CD14-positive monocyte (primary cell): Measurements from ENCODE around the gene JPT1. TPM values are rescaled to one million over a fixed set of nuclear protein-coding genes. Genes with fewer than 3 reads are reported as not detected.

Source experiments
- DNase-seq, 3 donors: peaks; one replicate each; pipeline ENCODE4 v3.0.0-alpha.2; 2011 to 2022
- H2AFZ ChIP-seq: 2 replicates; pipeline ENCODE4 v1.6.0; 2012; ENCODE audit warnings: mild to moderate bottlenecking, low read depth, low read length, inconsistent platforms; ENCODE audit not compliant: insufficient read depth, poor library complexity, severe bottlenecking
- H3K27ac ChIP-seq, 2 donors: 1 replicate in 1 of 2; 2 replicates in 1 of 2; pipeline ENCODE4 v1.5.1; 2012 to 2013; ENCODE audit warnings: low read length in 2 of 2, control low read depth in 1 of 2, inconsistent platforms in 1 of 2, low read depth in 1 of 2, mild to moderate bottlenecking in 1 of 2
- H3K27me3 ChIP-seq, 2 donors: one replicate each; pipeline versions ENCODE4 v1.6.0 to v1.6.1; 2011 to 2013; ENCODE audit warnings: low read length in 2 of 2; ENCODE audit not compliant: control insufficient read depth in 2 of 2, insufficient read depth in 2 of 2
- H3K36me3 ChIP-seq, 2 donors: replicated peaks in 1 of 2; 1 replicate in 1 of 2; 2 replicates in 1 of 2; pipeline versions ENCODE4 v1.5.1 to v1.6.1; 2012 to 2013; ENCODE audit warnings: low read length in 2 of 2, control low read depth in 1 of 2, inconsistent platforms in 1 of 2, mild to moderate bottlenecking in 1 of 2; ENCODE audit not compliant: insufficient read depth in 2 of 2, control insufficient read depth in 1 of 2
- H3K4me1 ChIP-seq, 2 donors: 1 replicate in 1 of 2; 2 replicates in 1 of 2; pipeline versions ENCODE4 v1.5.1 to v1.6.1; 2012 to 2013; ENCODE audit warnings: low read length in 2 of 2, control low read depth in 1 of 2, inconsistent platforms in 1 of 2, mild to moderate bottlenecking in 1 of 2, moderate library complexity in 1 of 2; ENCODE audit not compliant: insufficient read depth in 2 of 2, control insufficient read depth in 1 of 2
- H3K4me2 ChIP-seq: replicated peaks from 2 replicates; pipeline ENCODE3; 2012; ENCODE audit warnings: low read length, moderate library complexity, mild to moderate bottlenecking; ENCODE audit not compliant: poor library complexity, severe bottlenecking; ENCODE audit errors: extremely low read depth
- H3K4me3 ChIP-seq, 3 experiments: fragments of 200-600 bp in 1 of 3; sonication (generic) in 1 of 3; replicated peaks in 1 of 3; 1 replicate in 2 of 3; 2 replicates in 1 of 3; pipeline ENCODE4 v1.5.1; 2011 to 2013; ENCODE audit warnings: low read length in 3 of 3, mild to moderate bottlenecking in 3 of 3, control low read depth in 2 of 3, low read depth in 2 of 3, inconsistent platforms in 1 of 3, moderate library complexity in 1 of 3
- H3K79me2 ChIP-seq: 2 replicates; pipeline ENCODE4 v1.6.0; 2012; ENCODE audit warnings: mild to moderate bottlenecking, control low read depth, inconsistent platforms, low read length, moderate library complexity; ENCODE audit not compliant: insufficient read depth
- H3K9ac ChIP-seq: 2 replicates; pipeline ENCODE4 v1.6.0; 2017; ENCODE audit warnings: low read length, mild to moderate bottlenecking; ENCODE audit not compliant: insufficient read depth, poor library complexity, severe bottlenecking
- H3K9me3 ChIP-seq, 2 donors: replicated peaks in 1 of 2; 1 replicate in 1 of 2; 2 replicates in 1 of 2; pipeline versions ENCODE4 v1.5.1 to v1.6.1; 2012 to 2013; ENCODE audit warnings: low read length in 2 of 2, control low read depth in 1 of 2; ENCODE audit not compliant: control insufficient read depth in 1 of 2, insufficient read depth in 1 of 2
- H4K20me1 ChIP-seq: 2 replicates; pipeline ENCODE4 v1.6.0; 2012; ENCODE audit warnings: mild to moderate bottlenecking, low read length, control low read depth, moderate library complexity; ENCODE audit not compliant: insufficient read depth
- H3K27ac Mint-ChIP-seq, 7 donors: one replicate each; pipeline ENCODE4 v1.8.0; 2020; ENCODE audit warnings: mild to moderate bottlenecking in 7 of 7, mixed read lengths in 7 of 7, moderate library complexity in 6 of 7, inconsistent platforms in 2 of 7
- H3K27me3 Mint-ChIP-seq, 3 donors: one replicate each; pipeline ENCODE4 v1.8.0; 2021 to 2022; ENCODE audit warnings: low read depth in 3 of 3, mild to moderate bottlenecking in 3 of 3, mixed read lengths in 3 of 3, moderate library complexity in 3 of 3, inconsistent platforms in 1 of 3
- H3K36me3 Mint-ChIP-seq, 2 donors: one replicate each; pipeline ENCODE4 v1.8.0; 2020; ENCODE audit warnings: mixed read lengths in 2 of 2, inconsistent platforms in 1 of 2, mild to moderate bottlenecking in 1 of 2
- H3K4me1 Mint-ChIP-seq: one replicate; pipeline ENCODE4 v1.8.0; 2020; ENCODE audit warnings: mild to moderate bottlenecking, mixed read lengths
- H3K4me3 Mint-ChIP-seq, 2 donors: one replicate each; pipeline ENCODE4 v1.8.0; 2020; ENCODE audit warnings: mild to moderate bottlenecking in 2 of 2, mixed read lengths in 2 of 2, moderate library complexity in 1 of 2
- H3K9me3 Mint-ChIP-seq, 7 donors: one replicate each; pipeline ENCODE4 v1.8.0; 2020 to 2022; ENCODE audit warnings: mixed read lengths in 7 of 7, mild to moderate bottlenecking in 6 of 7, moderate library complexity in 6 of 7, inconsistent platforms in 2 of 7
- WGBS: methylation state at CpG from one replicate; pipeline ENCODE4 v1.1.5; 2013; ENCODE audit warnings: missing lambda C conversion rate; ENCODE audit not compliant: insufficient coverage; 5-methylcytosine and 5-hydroxymethylcytosine counted together
- intact Hi-C, 2 donors: fragments of 100-400 bp; cut with micrococcal nuclease; formaldehyde crosslinking; loops; one replicate each; pipeline versions ENCODE4 v1.15.0 to v1.15.1; 2023
- polyA plus RNA-seq, 3 donors: library from polyadenylated mRNA; depleted of rRNA in 1 of 3; unstranded in 2 of 3; stranded (reverse) in 1 of 3; fragments of 300-500 nt in 2 of 3; fragments of >200 nt in 1 of 3; fragmentation: Illumina TruSeq in 2 of 3; gene quantifications; 1 replicate in 2 of 3; 2 replicates in 1 of 3; pipeline ENCODE4 v1.2.3, GENCODE V29; 2012 to 2021
- TF ChIP-seq, protein P1 (sequence below): fragments of 200-600 bp; IDR thresholded peaks from one replicate; pipeline ENCODE4 v1.8.0; 2022; ENCODE audit warnings: antibody characterized with exemption, mild to moderate bottlenecking

The JPT1 gene
- polyA plus RNA-seq, 3 donors, result 79.7 to 181 (median 156) TPM

DNA sequence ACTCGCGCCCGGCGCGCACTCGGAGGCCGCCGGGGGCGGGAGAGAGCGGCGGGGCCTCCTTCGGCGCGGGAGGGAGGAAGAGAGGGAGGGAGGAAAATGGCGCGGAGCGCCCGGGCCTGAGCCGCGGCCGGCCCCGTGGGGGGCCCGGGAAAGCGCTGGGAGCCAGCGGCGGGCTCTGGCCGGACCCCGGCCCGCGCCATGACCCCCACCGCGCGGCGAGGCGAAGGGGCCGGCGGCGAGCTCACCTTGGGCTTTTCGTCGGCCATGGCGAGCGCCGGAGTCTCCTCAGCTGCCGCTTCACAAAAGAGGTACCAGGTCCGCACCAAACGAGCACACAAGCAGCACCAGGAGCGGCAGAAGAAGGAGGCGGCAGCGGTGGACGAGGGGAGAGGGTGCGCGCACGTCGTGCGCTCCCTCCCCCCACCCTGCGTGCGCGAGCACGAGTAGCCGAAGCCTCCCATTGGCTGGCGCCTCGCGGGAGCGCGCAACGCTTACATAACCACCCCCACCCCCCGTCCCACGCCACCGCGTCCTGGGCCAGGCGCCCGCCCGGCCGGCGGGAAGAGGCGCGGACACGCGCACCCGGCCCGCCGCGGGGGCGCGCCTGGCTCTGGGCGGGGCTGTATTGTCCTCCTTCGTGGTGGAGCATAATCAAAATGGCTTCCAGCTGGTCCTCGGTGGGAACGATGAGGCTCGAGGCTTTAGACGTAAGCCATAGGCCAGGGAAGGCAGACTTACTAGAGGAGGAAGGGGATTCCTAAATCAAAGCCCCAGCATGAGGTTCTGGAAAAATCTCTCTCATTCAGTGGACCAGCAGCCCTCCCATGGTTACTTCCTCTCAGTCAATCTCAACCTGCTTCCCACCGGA lies 28.5 kb upstream of the JPT1 start, which contains the start of gene SUMO2:
SUMO2 (minus strand) TSS at position 391 of the 868 bp plus-strand sequence; CDS start at position 266, 125 bp downstream.
- Histone ChIP-seq H4K20me1 (peaks cover 44% of the 10 kb centered on the region), H3K36me3 (peaks cover 16 to 27% of the 10 kb centered on the region in 2 donors), H3K79me2 (peaks cover 46% of the 10 kb centered on the region), H3K27me3 (no peaks in the 10 kb centered on the region), H3K4me2 (peak within 1 kb of the TSS; percentile 80), H3K27ac (peak within 1 kb of the TSS; percentile 92 to 96), H3K4me3 (peak within 1 kb of the TSS; percentile 85 to 96 (median 93)), H2AFZ (peak within 1 kb of the TSS; percentile 93), H3K9ac (peak within 1 kb of the TSS; percentile 97), H3K9me3 (no peaks in the 10 kb centered on the region), H3K4me1 (peaks cover 17 to 21% of the 10 kb centered on the region in 2 donors)
- Mint-ChIP-seq H3K27ac (peak within 1 kb of the TSS; percentile 96 to 99 (median 97)), H3K27me3 (peaks cover 0 to 2% (median 0%) of the 10 kb centered on the region in 3 donors), H3K4me1 (peaks cover 22% of the 10 kb centered on the region), H3K4me3 (peak within 1 kb of the TSS; percentile 89 to 96), H3K36me3 (peaks cover 7 to 25% of the 10 kb centered on the region in 2 donors), H3K9me3 (no peaks in the 10 kb centered on the region)
- TF ChIP-seq, protein P1, sequence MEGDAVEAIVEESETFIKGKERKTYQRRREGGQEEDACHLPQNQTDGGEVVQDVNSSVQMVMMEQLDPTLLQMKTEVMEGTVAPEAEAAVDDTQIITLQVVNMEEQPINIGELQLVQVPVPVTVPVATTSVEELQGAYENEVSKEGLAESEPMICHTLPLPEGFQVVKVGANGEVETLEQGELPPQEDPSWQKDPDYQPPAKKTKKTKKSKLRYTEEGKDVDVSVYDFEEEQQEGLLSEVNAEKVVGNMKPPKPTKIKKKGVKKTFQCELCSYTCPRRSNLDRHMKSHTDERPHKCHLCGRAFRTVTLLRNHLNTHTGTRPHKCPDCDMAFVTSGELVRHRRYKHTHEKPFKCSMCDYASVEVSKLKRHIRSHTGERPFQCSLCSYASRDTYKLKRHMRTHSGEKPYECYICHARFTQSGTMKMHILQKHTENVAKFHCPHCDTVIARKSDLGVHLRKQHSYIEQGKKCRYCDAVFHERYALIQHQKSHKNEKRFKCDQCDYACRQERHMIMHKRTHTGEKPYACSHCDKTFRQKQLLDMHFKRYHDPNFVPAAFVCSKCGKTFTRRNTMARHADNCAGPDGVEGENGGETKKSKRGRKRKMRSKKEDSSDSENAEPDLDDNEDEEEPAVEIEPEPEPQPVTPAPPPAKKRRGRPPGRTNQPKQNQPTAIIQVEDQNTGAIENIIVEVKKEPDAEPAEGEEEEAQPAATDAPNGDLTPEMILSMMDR, result peak; percentile 14
- intact Hi-C loops, result loop anchor here (2.0 to 5.0 kb wide), 2 partner anchors 28 to 136 kb away; partner anchors contain the start of genes ATP5PD (in 2 of the 2), KCTD2 (in 2 of the 2) and JPT1 (in 1 of the 2)
- 0% methylated on average over 79 of the region's 92 CpGs for WGBS
- DNase-seq, result peak; percentile 92 to 97 (median 96)

DNA sequence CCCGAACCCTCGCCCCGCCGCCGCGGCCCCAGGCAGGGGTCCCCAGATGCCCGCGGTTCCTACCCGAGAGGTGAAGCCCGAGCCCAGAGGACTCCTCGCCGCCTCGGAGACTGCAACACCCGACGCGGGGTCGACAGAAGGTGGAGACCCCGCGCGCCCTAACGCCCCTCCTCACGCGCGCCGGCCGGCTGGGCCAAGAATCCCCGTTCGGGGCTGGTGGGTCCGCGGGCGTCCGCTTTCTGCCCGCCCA lies 27.9 kb upstream of the JPT1 start:
- peaks cover 19 to 32% of the 10 kb centered on the region in 2 donors for H3K36me3 ChIP-seq
- peaks cover 52% of the 10 kb centered on the region for H3K79me2 ChIP-seq
- WGBS, result under 1% methylated on average over 33 of the region's 33 CpGs
- Mint-ChIP-seq H3K4me3 (peak overlapping the region; percentile 89 to 96), H3K36me3 (peaks cover 7 to 26% of the 10 kb centered on the region in 2 donors), H3K9me3 (no peaks in the 10 kb centered on the region), H3K27ac (peak overlapping the region; percentile 69 to 96 (median 91)), H3K27me3 (peaks cover 0 to 2% (median 0%) of the 10 kb centered on the region in 3 donors), H3K4me1 (peaks cover 22% of the 10 kb centered on the region)
- peak overlapping the region; percentile 64 for H2AFZ ChIP-seq
- peaks cover 17 to 21% of the 10 kb centered on the region in 2 donors for H3K4me1 ChIP-seq
- H3K27ac ChIP-seq, result peak overlapping the region; percentile 92 to 96
- TF ChIP-seq, protein P1, result peak; percentile 44
- no peaks in the 10 kb centered on the region for H3K9me3 ChIP-seq
- H3K4me2 ChIP-seq, result peak overlapping the region; percentile 80
- H3K9ac ChIP-seq, result peak overlapping the region; percentile 97
- peaks cover 49% of the 10 kb centered on the region for H4K20me1 ChIP-seq
- no peaks in the 10 kb centered on the region for H3K27me3 ChIP-seq
- DNase-seq, result no peak
- intact Hi-C loops, result loop anchor here (2.0 to 5.0 kb wide), 2 partner anchors 27 to 135 kb away; partner anchors contain the start of genes ATP5PD (in 2 of the 2), KCTD2 (in 2 of the 2) and JPT1 (in 1 of the 2)
- H3K4me3 ChIP-seq, result peak overlapping the region; percentile 85 to 96 (median 93)
